NCI-H187 treated with DMSO at 0.1 percent for 48 hours (cell line): Measurements from ENCODE around the gene GALNT15.

ENCODE experiments used
- DNase-seq: peaks from one replicate; lab custom pipeline; 2025; lab: John Stamatoyannopoulos, UW

GALNT15 gene

GRCh38 chr3:16229681-16230080 lies 55.2 kb downstream of the GALNT15 start:
- DNase-seq: no peak

GRCh38 chr3:16231983-16232382 lies 57.5 kb downstream of the GALNT15 start:
- DNase-seq: no peak

GRCh38 chr3:16233806-16234205 lies 59.3 kb downstream of the GALNT15 start:
- DNase-seq: no peak

GRCh38 chr3:16234281-16234680 lies 59.8 kb downstream of the GALNT15 start:
- no peak for DNase-seq

GRCh38 chr3:16236030-16236639 lies 61.7 kb downstream of the GALNT15 start:
- DNase-seq: no peak

GRCh38 chr3:16236856-16237393 lies 62.4 kb downstream of the GALNT15 start:
- DNase-seq: no peak

GRCh38 chr3:16239086-16239770 lies 64.7 kb downstream of the GALNT15 start:
- no peak for DNase-seq

GRCh38 chr3:16239780-16240179 lies 65.3 kb downstream of the GALNT15 start:
- DNase-seq: no peak

- no peak for DNase-seq
Measured at GRCh38 chr3:16240229-16241023, 65.9 kb downstream of the GALNT15 start.

- no peak for DNase-seq
Measured at GRCh38 chr3:16241225-16241624, 66.7 kb downstream of the GALNT15 start.

- DNase-seq: no peak
Measured at GRCh38 chr3:16242177-16242576, 67.7 kb downstream of the GALNT15 start.

GRCh38 chr3:16243706-16244490 lies 69.4 kb downstream of the GALNT15 start:
- no peak for DNase-seq

- no peak for DNase-seq
Measured at GRCh38 chr3:16245609-16246008, 71.1 kb downstream of the GALNT15 start.

- DNase-seq: no peak
Measured at GRCh38 chr3:16247282-16248061, 73.0 kb downstream of the GALNT15 start.

GRCh38 chr3:16248556-16248955 lies 74.1 kb downstream of the GALNT15 start:
- DNase-seq: no peak

GRCh38 chr3:16249336-16249735 lies 74.9 kb downstream of the GALNT15 start:
- no peak for DNase-seq

GRCh38 chr3:16249886-16250285 lies 75.4 kb downstream of the GALNT15 start:
- DNase-seq: no peak

- DNase-seq: no peak
Measured at GRCh38 chr3:16251316-16252085, 77.0 kb downstream of the GALNT15 start.

GRCh38 chr3:16252243-16252978 lies 77.9 kb downstream of the GALNT15 start:
- no peak for DNase-seq

- no peak for DNase-seq
Measured at GRCh38 chr3:16252988-16253387, 78.5 kb downstream of the GALNT15 start.
